C4-2B (cell line): ENCODE measurements around the gene ADCY2.

Experiments used
- H3K27ac ChIP-seq: fragments of 450-650 bp; 2 replicates; pipeline ENCODE4 v1.5.1; 2017
- ZFX ChIP-seq: fragments of 450-650 bp; IDR thresholded peaks from 2 replicates; pipeline ENCODE4 v1.6.1; 2017
- TF ChIP-seq, protein P1 (sequence below): fragments of 450-650 bp; conservative IDR thresholded peaks from 2 replicates; pipeline ENCODE4 v1.5.1; 2017; ENCODE audit warnings: mild to moderate bottlenecking

ADCY2 gene

DNA sequence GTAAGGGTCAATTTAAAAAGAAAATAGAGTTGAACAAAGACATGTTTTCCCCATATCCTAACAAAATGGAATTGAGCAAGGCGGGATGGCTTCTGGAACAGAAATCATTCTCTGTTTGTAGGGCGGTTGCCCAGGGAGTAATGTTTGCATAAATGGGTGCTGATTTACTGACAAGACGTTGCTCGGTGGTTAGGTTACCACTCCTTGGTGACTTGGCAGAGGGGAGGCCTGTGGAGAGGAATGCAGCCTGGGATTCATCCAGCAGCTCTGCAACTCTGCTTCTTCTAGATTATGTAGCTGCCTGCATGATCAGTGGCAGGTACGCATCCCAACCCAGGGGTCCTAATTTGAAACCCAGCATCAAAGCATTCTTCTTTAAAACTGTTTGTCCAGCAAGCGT, 254.8 kb downstream of the ADCY2 start:
- H3K27ac ChIP-seq: no peak overlapping the region; the same call in 1 of the 2 replicates
- no peak for TF ChIP-seq ZFX
- TF ChIP-seq, protein P1, sequence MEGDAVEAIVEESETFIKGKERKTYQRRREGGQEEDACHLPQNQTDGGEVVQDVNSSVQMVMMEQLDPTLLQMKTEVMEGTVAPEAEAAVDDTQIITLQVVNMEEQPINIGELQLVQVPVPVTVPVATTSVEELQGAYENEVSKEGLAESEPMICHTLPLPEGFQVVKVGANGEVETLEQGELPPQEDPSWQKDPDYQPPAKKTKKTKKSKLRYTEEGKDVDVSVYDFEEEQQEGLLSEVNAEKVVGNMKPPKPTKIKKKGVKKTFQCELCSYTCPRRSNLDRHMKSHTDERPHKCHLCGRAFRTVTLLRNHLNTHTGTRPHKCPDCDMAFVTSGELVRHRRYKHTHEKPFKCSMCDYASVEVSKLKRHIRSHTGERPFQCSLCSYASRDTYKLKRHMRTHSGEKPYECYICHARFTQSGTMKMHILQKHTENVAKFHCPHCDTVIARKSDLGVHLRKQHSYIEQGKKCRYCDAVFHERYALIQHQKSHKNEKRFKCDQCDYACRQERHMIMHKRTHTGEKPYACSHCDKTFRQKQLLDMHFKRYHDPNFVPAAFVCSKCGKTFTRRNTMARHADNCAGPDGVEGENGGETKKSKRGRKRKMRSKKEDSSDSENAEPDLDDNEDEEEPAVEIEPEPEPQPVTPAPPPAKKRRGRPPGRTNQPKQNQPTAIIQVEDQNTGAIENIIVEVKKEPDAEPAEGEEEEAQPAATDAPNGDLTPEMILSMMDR: no peak

DNA sequence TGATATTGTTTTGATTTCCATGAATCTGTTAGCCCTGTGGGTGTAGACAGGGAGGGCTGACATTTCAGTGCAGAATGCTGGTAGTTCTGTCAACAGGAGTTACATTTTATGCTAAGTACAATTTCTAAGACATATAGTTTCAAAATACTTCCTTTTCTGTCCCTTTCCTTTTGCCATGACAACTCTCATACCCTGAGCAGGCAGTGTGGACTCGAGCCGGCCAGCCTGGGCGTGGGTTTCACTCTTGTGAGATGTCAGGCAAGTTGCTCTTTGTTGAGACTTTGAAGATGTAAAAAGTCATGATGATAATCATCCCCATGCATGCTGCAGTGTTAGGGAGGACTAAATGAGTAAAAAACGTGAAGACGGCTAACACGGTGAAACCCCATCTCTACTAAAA, 257.1 kb downstream of the ADCY2 start:
- H3K27ac ChIP-seq: no peak overlapping the region
- TF ChIP-seq ZFX: no peak
- TF ChIP-seq, protein P1: no peak

DNA sequence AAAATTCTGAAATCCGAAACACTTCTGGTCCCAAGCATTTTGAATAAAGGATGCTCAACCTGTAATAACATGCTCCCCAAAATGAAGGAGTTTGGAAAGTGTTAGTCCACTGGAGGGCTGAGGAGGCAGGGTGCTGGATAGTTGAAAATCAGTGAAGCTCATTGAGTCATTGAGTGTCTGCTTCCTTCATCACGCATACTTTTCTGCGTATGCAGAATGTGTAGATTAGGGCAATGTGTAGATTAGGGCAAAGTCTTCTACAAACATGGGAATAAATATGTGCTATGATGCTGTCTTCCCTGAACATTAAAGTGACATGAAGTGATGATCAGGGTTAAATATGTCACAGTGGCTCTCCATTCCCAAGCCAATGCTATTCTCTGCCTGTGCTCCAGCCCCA, 261.2 kb downstream of the ADCY2 start:
- no peak for TF ChIP-seq ZFX
- TF ChIP-seq, protein P1: no peak
- H3K27ac ChIP-seq: no peak overlapping the region

DNA sequence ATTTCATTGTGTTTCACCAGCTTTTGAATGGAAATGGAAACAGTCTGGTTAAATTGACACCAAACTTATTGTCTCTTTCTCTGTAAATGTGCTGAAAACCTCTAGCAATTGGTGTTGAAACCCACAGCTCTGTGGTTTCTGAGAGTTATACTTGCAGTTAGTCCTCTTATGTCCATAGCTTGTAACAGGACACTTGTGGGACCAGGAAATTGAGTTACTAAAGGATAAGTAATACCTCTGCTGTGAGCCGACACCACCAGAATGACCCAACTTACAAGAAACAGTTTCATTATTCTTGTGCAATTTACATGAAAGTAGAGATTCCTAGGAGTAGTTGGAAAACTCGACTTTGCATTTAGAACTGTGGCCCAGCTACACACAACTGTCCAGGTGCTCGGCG, 263.5 kb downstream of the ADCY2 start:
- no peak for TF ChIP-seq ZFX
- TF ChIP-seq, protein P1: no peak
- H3K27ac ChIP-seq: no peak overlapping the region

DNA sequence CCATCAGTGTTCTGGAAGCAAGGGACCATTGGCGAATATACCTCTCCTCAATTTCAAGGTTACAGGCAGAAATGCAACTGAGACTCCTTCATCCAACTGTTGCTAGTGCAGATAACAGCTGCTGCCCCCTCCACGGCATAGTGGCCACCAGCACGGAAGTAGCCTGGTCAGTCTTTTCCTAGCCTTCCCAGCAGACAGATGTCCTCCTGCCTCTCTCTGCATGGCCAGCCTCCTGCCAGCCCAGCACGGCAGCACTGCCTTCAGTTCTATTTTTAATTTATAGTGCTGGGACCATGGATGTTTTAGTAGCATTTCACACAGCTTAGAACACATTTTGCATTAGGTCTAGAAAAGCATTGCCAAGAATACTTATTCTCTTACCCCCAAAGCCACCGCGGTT, 266.4 kb downstream of the ADCY2 start:
- TF ChIP-seq, protein P1: no peak
- TF ChIP-seq ZFX: no peak
- no peak overlapping the region for H3K27ac ChIP-seq

DNA sequence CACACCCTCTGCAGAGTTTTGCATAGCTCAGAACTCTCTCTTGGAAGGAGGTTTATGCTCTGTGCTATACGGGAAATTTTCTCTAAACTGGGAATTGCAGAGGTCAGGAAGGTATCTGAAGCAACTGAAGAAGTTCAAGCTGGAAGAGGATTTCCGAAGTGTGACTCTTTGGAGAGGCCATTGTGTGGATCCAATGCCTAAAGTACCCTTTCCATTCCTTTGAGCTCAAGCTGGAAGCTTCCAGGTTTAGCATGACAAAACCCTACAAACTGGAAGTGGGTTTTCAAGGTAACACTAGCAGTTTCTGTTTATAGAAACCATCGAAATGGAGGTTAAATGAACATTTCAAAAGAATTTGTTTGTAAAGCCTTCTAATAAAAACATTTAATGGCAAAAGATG, 267.9 kb downstream of the ADCY2 start:
- H3K27ac ChIP-seq: no peak overlapping the region
- no peak for TF ChIP-seq ZFX
- TF ChIP-seq, protein P1: no peak

DNA sequence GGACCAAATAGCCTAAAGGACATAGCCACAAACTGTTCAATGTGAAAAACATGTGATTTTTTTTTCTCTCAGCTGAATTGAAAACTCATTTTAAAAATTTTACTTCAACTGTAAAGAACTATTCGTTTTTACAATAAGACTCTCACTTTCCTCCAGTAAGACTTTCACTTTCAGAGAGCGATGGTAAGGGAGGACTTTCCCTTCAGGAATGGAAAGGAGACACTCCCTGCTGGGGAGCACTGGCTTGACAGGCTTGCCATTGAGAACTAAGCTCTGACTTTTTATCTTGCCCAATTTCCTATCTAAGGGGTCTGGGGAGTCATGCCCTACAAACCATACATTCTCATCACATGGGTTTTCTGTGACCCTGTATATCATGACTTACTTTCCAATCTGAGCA, 268.3 kb downstream of the ADCY2 start:
- H3K27ac ChIP-seq: no peak overlapping the region
- TF ChIP-seq ZFX: no peak
- TF ChIP-seq, protein P1: no peak
